Stimulated activated CD8-positive, alpha-beta memory T cell treated with anti-CD3 and anti-CD28 coated beads, Interleukin-15, amount 100 ng/mL, for 4 hours (primary cell): ENCODE results near the gene ST3GAL3.

Experiments used
- DNase-seq, 2 donors: peaks; one replicate each; pipeline ENCODE4 v3.0.0-alpha.2; 2020; ENCODE audit warnings: low read depth in 2 of 2

The ST3GAL3 gene

DNA sequence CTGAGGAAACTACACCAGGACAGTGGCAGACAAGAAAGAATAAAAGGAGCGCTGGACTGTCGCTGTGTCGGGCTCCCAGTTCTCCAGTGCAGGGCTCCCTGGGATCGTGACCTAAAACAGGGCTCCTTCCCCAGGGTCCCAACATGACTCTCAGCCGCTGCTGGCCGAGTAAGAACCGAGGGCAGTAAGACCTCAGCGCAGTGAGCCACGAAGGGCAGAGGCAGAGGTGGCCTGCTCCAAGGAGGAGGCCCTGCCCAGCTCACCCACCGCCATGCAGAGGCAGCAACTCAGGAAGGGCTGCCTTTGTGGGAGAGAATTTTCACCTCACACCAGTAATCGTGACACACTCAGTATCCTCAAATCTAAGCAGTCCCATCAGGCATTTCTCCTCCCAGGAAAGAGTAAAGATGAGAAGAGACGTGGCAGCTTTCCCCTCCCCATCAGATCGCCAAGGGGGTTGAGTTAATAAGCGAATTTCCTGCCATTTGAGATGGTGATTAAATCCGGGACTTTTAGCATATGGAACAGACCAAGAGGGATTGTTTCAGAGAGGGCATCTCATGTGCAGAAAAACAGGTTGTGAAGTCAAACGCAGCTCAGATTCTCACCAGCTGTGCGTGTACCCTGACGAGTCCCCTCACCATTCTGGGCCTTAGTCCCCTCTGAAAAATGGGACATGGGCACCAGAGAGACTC lies 206.5 kb downstream of the ST3GAL3 start:
- no peak for DNase-seq

DNA sequence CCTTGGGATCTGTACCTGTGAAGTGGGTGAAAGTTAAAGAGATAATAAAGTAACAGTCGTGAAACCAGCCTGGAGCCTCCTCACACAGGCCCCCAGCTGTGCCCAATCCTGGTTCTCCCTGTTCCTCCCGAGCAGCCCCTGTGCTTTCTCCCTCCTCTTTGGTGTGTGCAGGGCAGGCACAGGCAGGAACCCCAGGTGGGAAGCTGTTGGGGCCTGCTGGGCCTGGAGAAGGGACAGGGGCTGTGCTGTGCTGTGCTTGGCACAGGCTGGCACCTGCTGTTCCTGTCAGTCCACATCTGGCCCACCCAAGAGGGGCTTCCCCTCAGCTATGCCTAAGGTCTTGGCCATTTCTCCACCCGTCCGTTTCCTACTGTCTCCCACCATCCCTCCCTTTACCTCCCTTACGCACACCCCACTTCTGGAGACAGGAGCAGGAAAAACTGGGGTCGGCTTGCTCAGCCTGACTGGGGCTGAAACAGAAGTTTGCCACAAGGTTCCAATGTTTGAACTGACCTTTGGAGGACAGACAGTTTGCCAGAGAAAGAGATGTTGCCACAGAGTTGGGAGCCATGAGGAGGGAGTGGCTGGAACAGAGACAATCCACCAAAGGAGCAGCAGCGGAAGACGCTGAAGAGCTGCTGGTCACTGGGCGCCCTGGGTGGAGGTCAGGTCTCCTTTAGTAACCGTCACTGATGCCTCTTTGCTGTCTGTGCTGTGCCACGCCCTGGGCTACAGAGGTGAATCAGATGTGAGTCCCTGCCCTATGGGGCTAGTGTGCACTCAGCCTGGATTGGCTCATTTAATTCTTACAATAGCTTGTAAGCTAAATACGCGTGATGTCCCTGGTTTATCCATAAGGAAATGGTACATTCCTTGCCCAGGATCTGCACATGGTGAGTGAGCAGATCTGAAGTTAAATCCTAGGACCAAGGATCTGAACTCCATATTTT lies 207.5 kb downstream of the ST3GAL3 start:
- no peak for DNase-seq

DNA sequence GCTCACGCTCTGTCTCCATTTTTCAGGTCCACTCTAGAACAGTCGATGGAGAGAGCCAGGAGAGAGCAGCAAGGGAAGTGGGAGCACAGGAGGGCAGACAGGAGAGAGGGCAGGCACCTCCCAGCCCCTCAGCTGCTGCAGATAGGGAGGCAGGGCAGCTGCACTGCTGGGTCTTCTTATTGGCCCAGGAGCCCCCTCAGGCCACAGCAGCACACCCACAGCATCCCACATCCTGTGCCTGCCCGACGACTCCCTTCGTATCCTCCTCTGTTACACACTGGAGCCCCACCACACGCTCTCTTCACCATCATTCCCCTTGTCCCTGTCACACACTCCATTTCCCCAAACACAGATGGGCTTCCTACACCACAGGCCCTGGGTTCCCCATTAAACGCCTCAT lies 212.6 kb downstream of the ST3GAL3 start:
- no peak for DNase-seq

DNA sequence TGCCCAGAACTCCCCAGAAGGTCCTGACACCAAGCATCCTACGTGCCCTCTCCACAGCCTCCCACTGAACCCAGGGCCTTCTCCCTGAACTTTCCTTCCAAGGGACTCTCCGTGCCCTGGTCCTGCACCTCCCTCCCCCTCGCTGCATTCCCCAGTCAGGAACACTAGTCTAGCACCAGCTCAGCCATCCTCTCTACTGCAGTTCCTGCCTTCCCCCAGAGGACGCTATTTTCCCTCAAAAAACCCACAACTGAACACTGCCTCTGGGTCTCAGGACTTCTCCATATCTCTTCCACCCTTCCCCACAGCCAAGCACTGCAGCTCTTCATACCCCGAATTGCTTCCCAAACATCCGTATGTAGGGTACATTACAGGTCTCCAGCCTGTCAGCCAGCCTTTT lies 213.7 kb downstream of the ST3GAL3 start:
- DNase-seq, result no peak

- no peak for DNase-seq
Observed at GRCh38 chr1:43924516-43924915, 217.2 kb downstream of the ST3GAL3 start.

DNA sequence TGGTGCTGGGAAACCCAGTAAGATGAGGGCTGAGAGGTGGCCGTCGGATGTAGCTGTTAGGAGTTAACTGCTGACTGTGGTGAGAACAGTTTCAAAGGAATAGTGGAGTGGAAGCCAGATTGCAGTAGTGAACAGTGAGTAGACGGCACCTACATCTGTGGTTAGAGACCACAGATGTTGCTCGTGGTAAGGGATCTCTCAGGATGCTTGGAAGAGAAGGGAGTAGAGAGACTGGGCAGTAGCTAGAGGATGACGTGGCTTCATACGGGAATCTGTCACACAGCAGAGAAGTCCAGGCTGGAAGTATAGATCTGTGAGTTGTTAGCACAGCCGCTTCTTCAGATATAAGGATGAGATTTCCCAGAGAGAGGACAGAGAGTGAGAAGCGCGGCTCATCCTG lies 218.5 kb downstream of the ST3GAL3 start:
- DNase-seq, result no peak

- DNase-seq, result no peak
Observed at GRCh38 chr1:43930168-43930948, 223.0 kb downstream of the ST3GAL3 start.

DNA sequence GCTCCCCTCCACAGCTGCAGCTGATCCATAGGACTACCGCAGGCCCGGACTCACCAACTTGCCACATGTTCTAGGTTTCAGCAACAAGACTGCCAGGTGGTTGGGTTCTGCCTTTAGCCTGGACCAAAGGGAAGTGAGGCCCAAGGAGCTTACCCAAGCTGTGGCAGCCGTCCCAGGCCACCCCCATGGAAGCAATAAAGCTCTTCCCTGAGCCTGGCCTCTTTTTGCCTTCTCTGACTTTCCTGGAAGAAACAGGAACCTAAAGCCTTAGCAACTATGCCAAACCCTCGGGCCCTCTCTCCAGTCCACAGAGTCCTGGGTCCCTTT lies 223.6 kb downstream of the ST3GAL3 start:
- no peak for DNase-seq

- no peak for DNase-seq
Observed at GRCh38 chr1:43931711-43932660, 224.7 kb downstream of the ST3GAL3 start.

- DNase-seq, result no peak
Observed at GRCh38 chr1:43932786-43933385, 225.6 kb downstream of the ST3GAL3 start.

GRCh38 chr1:43933386-43934100 lies 226.2 kb downstream of the ST3GAL3 start, which contains the start of gene ARTN:
Gene ARTN (plus strand): TSS chr1:43933801. CDS start chr1:43935657, 1,856 bp downstream.
- DNase-seq, result no peak

DNA sequence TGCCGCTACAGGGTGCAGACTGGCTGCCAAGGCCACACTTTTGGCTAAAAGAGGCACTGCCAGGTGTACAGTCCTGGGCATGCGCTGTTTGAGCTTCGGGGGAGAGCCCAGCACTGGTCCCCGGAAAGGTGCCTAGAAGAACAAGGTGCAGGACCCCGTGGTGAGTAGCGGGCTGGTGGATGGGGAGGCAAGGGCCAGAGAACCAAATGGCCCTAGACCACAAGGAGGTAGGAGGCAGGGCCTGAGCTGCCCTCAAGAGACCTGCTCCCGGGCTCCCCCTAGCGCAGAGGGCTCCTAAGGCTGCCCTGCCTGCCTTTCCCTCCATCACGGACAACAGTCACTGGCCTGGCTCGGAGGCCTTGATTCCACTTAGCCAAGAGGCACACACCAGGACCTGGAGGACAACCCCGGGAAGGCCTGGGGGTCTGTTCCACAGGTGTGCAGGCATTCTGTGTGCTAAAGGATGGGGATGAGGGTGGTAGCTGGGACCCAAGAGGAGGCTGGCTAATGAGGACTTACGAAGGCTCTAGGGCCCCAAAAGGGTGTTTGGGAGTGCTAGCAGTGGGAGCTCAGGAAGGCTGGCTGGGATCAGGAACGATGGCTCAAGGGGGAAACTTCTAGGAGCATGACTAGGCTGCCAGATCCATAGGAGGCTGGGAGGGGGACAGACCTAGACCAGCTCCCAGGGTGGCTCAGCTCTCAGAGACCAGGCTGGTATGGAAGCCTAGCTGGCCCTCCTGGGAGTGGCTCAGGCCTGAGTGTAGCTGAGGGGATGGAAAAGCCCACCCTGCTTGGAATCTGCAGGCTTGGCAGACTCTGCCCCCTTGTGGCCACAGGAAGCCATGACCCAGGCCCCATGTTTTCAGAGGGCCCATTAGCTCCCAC lies 227.0 kb downstream of the ST3GAL3 start:
- DNase-seq, result no peak

- no peak for DNase-seq
Observed at GRCh38 chr1:43934986-43935324, 227.6 kb downstream of the ST3GAL3 start.

DNA sequence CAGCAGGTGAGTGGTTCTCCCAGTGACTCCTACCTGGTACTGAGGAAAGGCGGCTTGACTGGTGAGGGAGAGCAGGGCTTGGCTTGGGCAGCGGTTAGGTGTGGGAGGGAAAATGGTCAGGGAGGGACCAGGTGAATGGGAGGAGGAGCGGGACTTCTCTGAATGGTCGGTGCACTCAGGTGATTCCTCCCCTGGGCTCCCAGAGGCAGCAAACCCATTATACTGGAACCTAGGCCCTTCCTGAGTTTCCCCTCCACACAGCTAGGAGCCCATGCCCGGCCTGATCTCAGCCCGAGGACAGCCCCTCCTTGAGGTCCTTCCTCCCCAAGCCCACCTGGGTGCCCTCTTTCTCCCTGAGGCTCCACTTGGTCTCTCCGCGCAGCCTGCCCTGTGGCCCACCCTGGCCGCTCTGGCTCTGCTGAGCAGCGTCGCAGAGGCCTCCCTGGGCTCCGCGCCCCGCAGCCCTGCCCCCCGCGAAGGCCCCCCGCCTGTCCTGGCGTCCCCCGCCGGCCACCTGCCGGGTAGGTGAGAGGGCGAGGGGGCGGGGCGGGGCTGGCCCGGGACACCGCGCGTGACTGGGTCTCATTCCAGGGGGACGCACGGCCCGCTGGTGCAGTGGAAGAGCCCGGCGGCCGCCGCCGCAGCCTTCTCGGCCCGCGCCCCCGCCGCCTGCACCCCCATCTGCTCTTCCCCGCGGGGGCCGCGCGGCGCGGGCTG lies 228.5 kb downstream of the ST3GAL3 start:
- no peak for DNase-seq

- no peak for DNase-seq
Observed at GRCh38 chr1:43936431-43937151, 229.3 kb downstream of the ST3GAL3 start.

DNA sequence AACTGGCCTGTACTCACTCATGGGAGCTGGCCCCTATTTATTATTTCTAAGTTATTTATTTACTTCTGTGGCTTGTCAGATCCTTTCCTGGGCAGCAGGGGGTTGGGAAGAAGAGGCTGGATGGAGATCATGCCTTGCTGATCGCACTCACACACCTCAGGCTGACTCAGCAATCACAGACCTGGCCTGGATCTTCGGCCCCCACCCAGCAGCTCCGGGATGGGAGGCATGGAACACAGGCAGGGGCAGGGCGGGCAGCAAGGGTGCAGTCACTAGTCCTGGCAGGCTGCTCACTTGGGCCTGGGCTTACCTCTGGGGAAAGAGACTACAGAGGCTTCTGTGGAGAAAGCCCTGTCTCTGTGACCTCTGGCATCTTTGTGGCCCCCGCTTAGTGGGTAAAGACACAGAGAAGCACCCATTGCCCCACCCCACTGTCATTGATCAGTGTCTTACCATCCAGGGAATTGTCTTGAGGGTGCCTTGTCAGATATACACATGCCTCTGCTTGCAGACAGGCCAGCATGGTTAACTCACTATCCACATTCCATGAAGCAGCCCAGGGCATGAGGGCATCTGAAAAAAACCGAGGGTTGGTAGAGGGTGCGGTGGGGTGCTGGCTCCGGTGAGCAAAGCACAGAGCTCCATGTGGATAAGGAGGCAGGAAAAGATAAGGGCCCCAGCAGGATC lies 230.0 kb downstream of the ST3GAL3 start:
- no peak for DNase-seq

DNA sequence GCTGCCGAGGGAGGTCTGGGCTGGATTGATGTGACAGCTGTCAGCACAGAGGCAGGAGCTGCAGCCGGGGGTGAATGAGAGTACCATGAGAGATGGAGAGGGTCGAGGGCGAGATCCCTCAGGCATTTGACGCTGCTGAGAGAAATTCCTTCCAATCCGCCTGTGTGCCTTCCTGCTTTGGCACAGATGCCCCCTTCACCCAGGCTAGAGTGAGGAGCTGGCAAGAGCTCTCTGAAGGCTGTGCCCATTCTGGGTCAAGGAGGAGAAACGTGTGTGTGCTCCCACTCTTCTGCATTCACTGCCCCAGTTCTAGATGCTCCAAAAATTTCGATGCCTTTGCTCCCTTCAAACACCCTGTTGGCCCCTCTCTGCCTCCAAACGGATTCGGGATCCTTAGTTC lies 231.0 kb downstream of the ST3GAL3 start:
- no peak for DNase-seq
